ENCODE data around the gene OSBPL2. TPM values are rescaled to one million over a fixed set of nuclear protein-coding genes. Genes with fewer than 3 reads are reported as not detected.

The OSBPL2 gene
- total and polyA plus RNA-seq, 2 donors (not counting 3 experiments of a cell fraction or from before 2014, with no cell fraction given) = 13.1 to 33.0 TPM

- H3K9me3 ChIP-seq (replicated peaks; ENCODE audit: control insufficient read depth, insufficient read depth, low read length) = no peaks in the 10 kb centered on the region
- TF ChIP-seq POLR2A (IDR thresholded peaks at IDR 0.05; ENCODE audit: low read depth, low read length) (no peak), GATA2 (IDR thresholded peaks at IDR 0.05; ENCODE audit: insufficient read depth, insufficient read length, low read depth, low read length) (no peak), MAX (IDR thresholded peaks at IDR 0.05; ENCODE audit: insufficient read depth, insufficient read length) (no peak)
- peaks cover 3% of the 10 kb centered on the region for H3K79me2 ChIP-seq (ENCODE audit: control insufficient read depth, insufficient read depth, low read length)
- no peak for DNase-seq (ENCODE audit: low read depth, low spot score)
- no peak overlapping the region for H2AFZ ChIP-seq (ENCODE audit: low read depth, low read length)
- no peaks in the 10 kb centered on the region for H4K20me1 ChIP-seq (replicated peaks; ENCODE audit: control insufficient read depth, extremely low read depth, insufficient read depth, low read length)
- dilution Hi-C loops (cut with MboI; ENCODE audit: extremely low pct_ligation_motif_present, low sequenced_read_pairs) (no loop called here), intact Hi-C loops (cut with micrococcal nuclease) (loop anchor here (5.0 kb wide), 1 partner anchor 43 kb away; no protein-coding TSS in a partner anchor)
- no peak overlapping the region for H3K27ac ChIP-seq (ENCODE audit: insufficient read depth, low read depth, low read length)
- H3K9ac ChIP-seq (replicated peaks; ENCODE audit: extremely low read depth, insufficient read depth, low read length) = no peak overlapping the region
- no peak overlapping the region for H3K4me2 ChIP-seq (ENCODE audit: insufficient read depth, low read length)
- no peak for FAIRE-seq
- ChIA-PET CTCF (interaction anchor here (0.6 to 2.1 kb wide), 5 partner anchors 11 to 43 kb away, joined by 3 to 8 read pairs (median 3); no protein-coding TSS in a partner anchor), POLR2A (no interaction called here)
- peaks cover 3 to 24% of the 10 kb centered on the region in 2 experiments for H3K36me3 ChIP-seq (ENCODE audit: control insufficient read depth in 2 of 2, extremely low read depth in 1 of 2, insufficient read depth in 2 of 2, low read length in 2 of 2)
- no TSS peak for BruUV-seq (replicated peaks)
- H3K9me1 ChIP-seq (replicated peaks; ENCODE audit: control insufficient read depth, extremely low read depth, insufficient read depth, low read length) = no peaks in the 10 kb centered on the region
- no peak overlapping the region for H3K4me3 ChIP-seq (replicated peaks in 1 of 3; ENCODE audit: insufficient read depth in 1 of 3, low read depth in 1 of 3, low read length in 3 of 3)
- H3K4me1 ChIP-seq (ENCODE audit: control insufficient read depth, extremely low read depth, insufficient read depth, low read length) = no peaks in the 10 kb centered on the region
- H3K27me3 ChIP-seq (ENCODE audit: control insufficient read depth in 2 of 2, insufficient read depth in 2 of 2, low read length in 2 of 2) = no peaks in the 10 kb centered on the region
Measured at GRCh38 chr20:62339647-62340062, 101.3 kb downstream of the OSBPL2 start.

GRCh38 chr20:62342910-62343309 is 104.6 kb downstream of the OSBPL2 start:
- intact Hi-C loops (cut with micrococcal nuclease) (loop anchor here (5.0 kb wide), 1 partner anchor 39 kb away; no protein-coding TSS in a partner anchor), dilution Hi-C loops (cut with MboI; ENCODE audit: extremely low pct_ligation_motif_present, low sequenced_read_pairs) (no loop called here)
- CTCF ChIA-PET = interaction anchor here (1.8 kb wide), 1 partner anchor 40 kb away, joined by 4 read pairs; no protein-coding TSS in a partner anchor
- H2AFZ ChIP-seq (ENCODE audit: low read depth, low read length) = no peak overlapping the region
- H3K9me3 ChIP-seq (replicated peaks; ENCODE audit: control insufficient read depth, insufficient read depth, low read length) = no peaks in the 10 kb centered on the region
- no peak overlapping the region for H3K27ac ChIP-seq (ENCODE audit: insufficient read depth, low read depth, low read length)
- DNase-seq (ENCODE audit: low read depth, low spot score) (no peak), FAIRE-seq (no peak)
- POLR2A ChIA-PET = no interaction called here
- peaks cover 5% of the 10 kb centered on the region for H3K79me2 ChIP-seq (ENCODE audit: control insufficient read depth, insufficient read depth, low read length)
- no peak overlapping the region for H3K9ac ChIP-seq (replicated peaks; ENCODE audit: extremely low read depth, insufficient read depth, low read length)
- H3K9me1 ChIP-seq (replicated peaks; ENCODE audit: control insufficient read depth, extremely low read depth, insufficient read depth, low read length) = no peaks in the 10 kb centered on the region
- H4K20me1 ChIP-seq (replicated peaks; ENCODE audit: control insufficient read depth, extremely low read depth, insufficient read depth, low read length) = no peaks in the 10 kb centered on the region
- no peak overlapping the region for H3K4me3 ChIP-seq (replicated peaks in 1 of 3; ENCODE audit: insufficient read depth in 1 of 3, low read depth in 1 of 3, low read length in 3 of 3)
- BruUV-seq (replicated peaks) = no TSS peak
- H3K36me3 ChIP-seq (ENCODE audit: control insufficient read depth in 2 of 2, extremely low read depth in 1 of 2, insufficient read depth in 2 of 2, low read length in 2 of 2) = peaks cover 4 to 24% of the 10 kb centered on the region in 2 experiments
- H3K27me3 ChIP-seq (ENCODE audit: control insufficient read depth in 2 of 2, insufficient read depth in 2 of 2, low read length in 2 of 2) = no peaks in the 10 kb centered on the region
- TF ChIP-seq EZH2 (IDR thresholded peaks at IDR 0.05; ENCODE audit: borderline replicate concordance, low read depth, low read length, severe bottlenecking) = no peak
- TF ChIP-seq POLR2AphosphoS5 (IDR thresholded peaks at IDR 0.05; ENCODE audit: insufficient read depth, low read depth, low read length) = no peak
- no peak for TF ChIP-seq MYC (IDR thresholded peaks at IDR 0.05; ENCODE audit: low read depth, low read length)
- TF ChIP-seq CTCF (IDR thresholded peaks at IDR 0.05; ENCODE audit: extremely low read depth in 1 of 2, insufficient read depth in 1 of 2, low read depth in 1 of 2, low read length in 2 of 2) = no peak
- TF ChIP-seq MAX (IDR thresholded peaks at IDR 0.05; ENCODE audit: insufficient read depth, insufficient read length) = no peak
- TF ChIP-seq JUN (IDR thresholded peaks at IDR 0.05; ENCODE audit: borderline replicate concordance, insufficient read depth, insufficient read length, low read depth) = no peak
- no peak for TF ChIP-seq POLR2A (IDR thresholded peaks at IDR 0.05; ENCODE audit: low read depth, low read length)
- TF ChIP-seq GATA2 (IDR thresholded peaks at IDR 0.05; ENCODE audit: insufficient read depth, insufficient read length, low read depth, low read length) = no peak
- TF ChIP-seq FOS (IDR thresholded peaks at IDR 0.05; ENCODE audit: borderline replicate concordance, insufficient read depth, low read length) = no peak
- no peak overlapping the region for H3K4me2 ChIP-seq (ENCODE audit: insufficient read depth, low read length)
- H3K4me1 ChIP-seq (ENCODE audit: control insufficient read depth, extremely low read depth, insufficient read depth, low read length) = no peaks in the 10 kb centered on the region

Data from endothelial cell of umbilical vein (primary cell).